Endothelial cell of umbilical vein (primary cell): ENCODE data around the gene FRRS1L. TPM values are rescaled to one million over a fixed set of nuclear protein-coding genes. Genes with fewer than 3 reads are reported as not detected.
A peak's percentile ranks its signal among the peaks of the same experiment; 100 is the strongest.

Source experiments
- BruUV-seq: library from RNA; stranded (reverse); fragments of 400-500 nt; replicated peaks from 2 replicates; lab custom pipeline; 2021; lab: Mats Ljungman, UMichigan
- CTCF ChIA-PET: fragments of 300-600, 350-600 bp; sonication (Branson Sonifier 250); formaldehyde crosslinking; loops from one replicate; lab custom pipeline; 2021; ENCODE audit warnings: antibody characterized with exemption, inconsistent platforms; lab: Charles Lee
- POLR2A ChIA-PET: fragments of 300-600, 350-600 bp; sonication (Branson Sonifier 250); formaldehyde crosslinking; loops from one replicate; lab custom pipeline; 2021; ENCODE audit warnings: antibody characterized with exemption, inconsistent platforms; lab: Charles Lee
- DNase-seq: peaks from one replicate; pipeline ENCODE4 v3.0.0-alpha.2; 2011; ENCODE audit warnings: low read depth, low spot score
- FAIRE-seq: peaks from 2 replicates; lab custom pipeline; 2011; peaks lifted over from hg19 to GRCh38; lab: Jason Lieb, UNC
- H2AFZ ChIP-seq: 2 replicates; pipeline ENCODE4 v1.6.0; 2012; ENCODE audit warnings: low read depth, low read length, control low read depth, inconsistent platforms
- H3K27ac ChIP-seq: 2 replicates; pipeline ENCODE4 v1.5.1; 2011; ENCODE audit warnings: low read depth, mild to moderate bottlenecking, control low read depth, low read length, moderate library complexity; ENCODE audit not compliant: insufficient read depth
- H3K27me3 ChIP-seq, 2 experiments: 2 replicates each; pipeline versions ENCODE4 v1.6.0 to v1.6.1; 2011; ENCODE audit warnings: low read length in 2 of 2, mixed read lengths in 1 of 2; ENCODE audit not compliant: control insufficient read depth in 2 of 2, insufficient read depth in 2 of 2
- H3K36me3 ChIP-seq, 2 experiments: 2 replicates in 1 of 2; 3 replicates in 1 of 2; pipeline ENCODE4 v1.5.1; 2011; ENCODE audit warnings: low read length in 2 of 2, mild to moderate bottlenecking in 1 of 2, moderate library complexity in 1 of 2; ENCODE audit not compliant: control insufficient read depth in 2 of 2, insufficient read depth in 2 of 2; ENCODE audit errors: extremely low read depth in 1 of 2
- H3K4me1 ChIP-seq: 3 replicates; pipeline ENCODE4 v1.5.1; 2011; ENCODE audit warnings: mild to moderate bottlenecking, low read length; ENCODE audit not compliant: control insufficient read depth, insufficient read depth; ENCODE audit errors: extremely low read depth
- H3K4me2 ChIP-seq: 2 replicates; pipeline ENCODE4 v1.6.1; 2011; ENCODE audit warnings: low read length, control low read depth, mixed read lengths; ENCODE audit not compliant: insufficient read depth
- H3K4me3 ChIP-seq, 3 experiments: fragments of 200-600 bp in 1 of 3; sonication (generic), shearing (Covaris generic) in 1 of 3; replicated peaks in 1 of 3; 2 replicates each; pipeline ENCODE4 v1.5.1; 2011 to 2016; ENCODE audit warnings: control low read depth in 3 of 3, low read length in 3 of 3, mild to moderate bottlenecking in 2 of 3, inconsistent platforms in 1 of 3, low read depth in 1 of 3, moderate library complexity in 1 of 3; ENCODE audit not compliant: insufficient read depth in 1 of 3
- H3K79me2 ChIP-seq: 2 replicates; pipeline ENCODE4 v1.6.0; 2012; ENCODE audit warnings: low read length, inconsistent platforms; ENCODE audit not compliant: control insufficient read depth, insufficient read depth
- H3K9ac ChIP-seq: replicated peaks from 2 replicates; pipeline ENCODE3; 2011; ENCODE audit warnings: low read length, control low read depth; ENCODE audit not compliant: insufficient read depth; ENCODE audit errors: extremely low read depth
- H3K9me1 ChIP-seq: replicated peaks from 3 replicates; pipeline ENCODE4 v1.6.0; 2011; ENCODE audit warnings: mild to moderate bottlenecking, low read length; ENCODE audit not compliant: control insufficient read depth, insufficient read depth; ENCODE audit errors: extremely low read depth
- H3K9me3 ChIP-seq: replicated peaks from 2 replicates; pipeline ENCODE4 v1.5.1; 2012; ENCODE audit warnings: low read length, inconsistent platforms; ENCODE audit not compliant: control insufficient read depth, insufficient read depth
- H4K20me1 ChIP-seq: replicated peaks from 2 replicates; pipeline ENCODE3; 2011; ENCODE audit warnings: mild to moderate bottlenecking, low read length; ENCODE audit not compliant: control insufficient read depth, insufficient read depth; ENCODE audit errors: extremely low read depth
- CTCF ChIP-seq, 2 donors: IDR thresholded peaks; 1 replicate in 1 of 2; 2 replicates in 1 of 2; pipeline ENCODE4 v1.5.1; 2011; ENCODE audit warnings: low read length in 2 of 2, mild to moderate bottlenecking in 2 of 2, moderate library complexity in 2 of 2, control low read depth in 1 of 2, inconsistent platforms in 1 of 2, low read depth in 1 of 2; ENCODE audit not compliant: insufficient read depth in 1 of 2; ENCODE audit errors: extremely low read depth in 1 of 2
- EZH2 ChIP-seq: IDR thresholded peaks from 2 replicates; pipeline ENCODE4 v1.6.1; 2012; ENCODE audit warnings: borderline replicate concordance, low read depth, mild to moderate bottlenecking, moderate library complexity, low read length, inconsistent platforms; ENCODE audit not compliant: severe bottlenecking
- FOS ChIP-seq: IDR thresholded peaks from 2 replicates; pipeline ENCODE4 v1.6.1; 2011; ENCODE audit warnings: mild to moderate bottlenecking, low read length, moderate library complexity, borderline replicate concordance; ENCODE audit not compliant: insufficient read depth
- MAX ChIP-seq: IDR thresholded peaks from 2 replicates; pipeline ENCODE4 v1.6.1; 2011; ENCODE audit not compliant: insufficient read depth, insufficient read length
- MYC ChIP-seq: IDR thresholded peaks from one replicate; pipeline ENCODE4 v1.6.1; 2011; ENCODE audit warnings: mild to moderate bottlenecking, low read depth, low read length
- POLR2A ChIP-seq: IDR thresholded peaks from 2 replicates; pipeline ENCODE4 v1.6.1; 2012; ENCODE audit warnings: low read depth, mild to moderate bottlenecking, control low read depth, low read length
- POLR2AphosphoS5 ChIP-seq: IDR thresholded peaks from 2 replicates; pipeline ENCODE4 v1.6.1; 2012; ENCODE audit warnings: low read depth, mild to moderate bottlenecking, control low read depth, low read length, moderate library complexity; ENCODE audit not compliant: insufficient read depth
- dilution Hi-C: fragments of 300-500 bp; cut with MboI; formaldehyde crosslinking; loops from one replicate; pipeline ENCODE4 v1.15.0; 2019; ENCODE audit warnings: low sequenced_read_pairs; ENCODE audit not compliant: extremely low pct_ligation_motif_present
- intact Hi-C: fragments of 100-400 bp; cut with micrococcal nuclease; formaldehyde crosslinking; loops from one replicate; pipeline ENCODE4 v1.10.0; 2022
- polyA plus RNA-seq, 4 experiments: library from polyadenylated mRNA; depleted of rRNA in 3 of 4; stranded (reverse) in 3 of 4; unstranded in 1 of 4; fragments of >200 nt; gene quantifications; 2 replicates each; pipeline versions ENCODE4 v1.2.1 to v1.2.3, GENCODE V29; 2011 to 2012; ENCODE audit warnings: missing spikeins in 1 of 4
- total RNA-seq: library from RNA; stranded (reverse); gene quantifications from 2 replicates; pipeline ENCODE4 v1.2.3, GENCODE V29; 2021

FRRS1L gene
- total and polyA plus RNA-seq, 2 donors (not counting 3 experiments of a cell fraction or from before 2014, with no cell fraction given) = not detected

GRCh38 chr9:109192732-109193361 is 25.8 kb upstream of the FRRS1L start:
- POLR2A ChIA-PET = no interaction called here
- intact Hi-C loops = loop anchor here (1.0 kb wide), 1 partner anchor 208 kb away; no protein-coding TSS in a partner anchor
- CTCF ChIA-PET = interaction anchor here (0.8 to 3.1 kb wide), 2 partner anchors 10 to 113 kb away, joined by 4 to 18 read pairs; no protein-coding TSS in a partner anchor

More at GRCh38 chr9:109192732-109193361, 25.8 kb upstream of the FRRS1L start:
- no TSS peak for BruUV-seq
- TF ChIP-seq MYC (no peak), EZH2 (no peak), MAX (no peak), FOS (no peak), POLR2A (no peak), CTCF (IDR thresholded peaks at IDR 0.05; ENCODE audit: extremely low read depth in 1 of 2, insufficient read depth in 1 of 2, low read depth in 1 of 2, low read length in 2 of 2) (peak in 1 of 2 donors; percentile 35), POLR2AphosphoS5 (no peak)
- Histone ChIP-seq H3K36me3 (no peaks in the 10 kb centered on the region), H3K9ac (no peak overlapping the region), H2AFZ (no peak overlapping the region), H3K4me2 (no peak overlapping the region), H3K27me3 (no peaks in the 10 kb centered on the region), H3K9me3 (no peaks in the 10 kb centered on the region), H3K4me3 (no peak overlapping the region), H4K20me1 (no peaks in the 10 kb centered on the region), H3K4me1 (no peaks in the 10 kb centered on the region), H3K9me1 (no peaks in the 10 kb centered on the region), H3K27ac (no peak overlapping the region), H3K79me2 (no peaks in the 10 kb centered on the region)
- dilution Hi-C loops = no loop called here
- FAIRE-seq = no peak
- no peak for DNase-seq
